ENCODE results near the gene GTF3C4.
"Not testable (repeated sequence)": the region's sequence is repeated elsewhere in the genome, so short reads cannot be mapped to it uniquely, and the experiment has no call there.

The GTF3C4 gene

DNA sequence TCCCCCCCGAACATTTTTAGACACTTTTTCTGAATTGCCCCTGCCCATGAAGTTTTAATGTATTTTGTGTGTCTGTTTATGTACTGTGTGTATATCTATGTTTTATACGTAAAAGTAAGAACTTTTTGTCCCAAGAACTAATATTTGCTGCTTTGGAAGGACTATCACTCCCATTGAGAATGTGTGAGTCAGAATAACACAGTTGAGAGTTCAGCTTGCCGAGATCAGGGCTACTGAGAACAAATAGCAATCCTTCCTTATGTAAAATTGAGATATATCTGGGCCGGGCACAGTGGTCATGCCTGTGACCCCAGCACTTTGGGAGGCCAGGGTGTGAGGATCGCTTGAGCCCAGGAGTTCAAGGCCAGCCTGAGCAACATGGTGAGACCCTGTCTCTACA lies 11.3 kb downstream of the GTF3C4 start:
- Histone ChIP-seq H3K36me3 (ENCODE audit: insufficient read depth, low read length) (peaks cover 88% of the 10 kb centered on the region), H3K27me3 (ENCODE audit: insufficient read depth, low read length) (no peaks in the 10 kb centered on the region), H3K4me1 (ENCODE audit: insufficient read depth, low read length) (no peaks in the 10 kb centered on the region), H2AFZ (ENCODE audit: low read depth, low read length) (no peak overlapping the region), H3K4me3 (ENCODE audit: low read length) (no peak overlapping the region), H3K9me3 (ENCODE audit: low read length) (peaks cover 3% of the 10 kb centered on the region)

DNA sequence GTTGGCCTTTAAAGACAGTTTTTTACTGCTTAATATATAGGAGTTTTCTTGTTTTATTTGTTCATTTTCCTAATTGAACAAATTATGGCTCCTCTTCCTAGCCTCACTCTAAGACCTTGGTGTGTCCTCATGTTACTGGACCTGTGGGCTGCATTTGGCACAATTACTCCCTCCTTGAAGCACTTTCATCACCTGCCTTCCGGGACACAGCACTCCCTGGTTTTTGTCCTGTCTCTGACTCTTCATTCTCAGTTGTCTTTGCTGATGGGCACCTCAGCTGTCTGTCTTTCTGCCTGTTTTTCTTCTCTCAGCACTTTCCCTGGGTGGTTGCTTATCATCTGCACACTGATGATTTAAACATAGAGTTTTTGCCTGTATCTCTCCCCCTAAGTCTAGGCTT lies 13.6 kb downstream of the GTF3C4 start:
- H3K36me3 ChIP-seq (ENCODE audit: insufficient read depth, low read length) = peaks cover 94% of the 10 kb centered on the region
- H3K27me3 ChIP-seq (ENCODE audit: insufficient read depth, low read length) = no peaks in the 10 kb centered on the region
- no peaks in the 10 kb centered on the region for H3K4me1 ChIP-seq (ENCODE audit: insufficient read depth, low read length)
- H3K9me3 ChIP-seq (ENCODE audit: low read length) = peaks cover 7% of the 10 kb centered on the region
- no peak overlapping the region for H2AFZ ChIP-seq (ENCODE audit: low read depth, low read length)
- H3K4me3 ChIP-seq (ENCODE audit: low read length) = no peak overlapping the region

DNA sequence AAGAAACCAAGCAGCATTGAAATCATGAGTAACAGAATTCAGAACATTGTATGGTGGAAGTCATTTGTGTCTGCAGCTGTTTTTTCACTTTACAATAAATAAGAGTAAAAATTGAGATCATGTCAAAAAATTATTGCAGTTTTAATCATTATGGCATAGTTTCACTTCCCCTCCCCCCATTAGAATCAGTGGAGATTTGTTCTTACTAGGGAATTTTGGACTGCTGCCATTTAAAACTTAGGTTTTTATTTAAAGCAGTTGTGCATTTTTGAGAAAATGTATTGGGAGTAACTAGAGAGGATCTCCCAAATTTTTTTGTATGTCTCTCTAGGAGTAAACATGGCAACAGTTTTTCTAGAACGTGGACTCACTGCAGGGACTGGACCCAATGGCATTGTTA lies 20.4 kb downstream of the GTF3C4 start:
- H3K4me1 ChIP-seq (ENCODE audit: insufficient read depth, low read length) = no peaks in the 10 kb centered on the region
- H2AFZ ChIP-seq (ENCODE audit: low read depth, low read length) = no peak overlapping the region
- no peaks in the 10 kb centered on the region for H3K27me3 ChIP-seq (ENCODE audit: insufficient read depth, low read length)
- H3K4me3 ChIP-seq (ENCODE audit: low read length) = no peak overlapping the region
- peaks cover 9% of the 10 kb centered on the region for H3K9me3 ChIP-seq (ENCODE audit: low read length)
- H3K36me3 ChIP-seq (ENCODE audit: insufficient read depth, low read length) = peaks cover 60% of the 10 kb centered on the region

DNA sequence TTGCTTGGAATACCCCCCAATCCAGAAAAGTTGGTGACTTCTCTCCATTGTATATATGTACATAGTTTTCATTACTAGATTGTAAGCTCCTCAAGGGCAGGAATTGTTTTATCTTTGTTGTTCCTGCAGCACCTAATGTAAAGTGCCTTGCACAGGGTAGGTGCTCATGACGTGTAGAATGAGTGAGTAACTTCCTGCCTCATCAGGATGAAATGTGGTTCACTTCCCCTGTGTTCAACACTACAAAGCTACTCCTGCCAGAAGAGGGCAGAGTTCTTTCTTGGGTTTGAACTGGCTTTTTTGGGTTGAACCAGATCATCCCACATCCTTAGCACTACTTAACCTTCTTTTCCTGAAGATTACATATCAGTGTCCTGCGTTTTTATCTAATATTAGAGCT lies 23.9 kb downstream of the GTF3C4 start:
- H2AFZ ChIP-seq (ENCODE audit: low read depth, low read length) = no peak overlapping the region
- peaks cover 5% of the 10 kb centered on the region for H3K9me3 ChIP-seq (ENCODE audit: low read length)
- no peaks in the 10 kb centered on the region for H3K27me3 ChIP-seq (ENCODE audit: insufficient read depth, low read length)

DNA sequence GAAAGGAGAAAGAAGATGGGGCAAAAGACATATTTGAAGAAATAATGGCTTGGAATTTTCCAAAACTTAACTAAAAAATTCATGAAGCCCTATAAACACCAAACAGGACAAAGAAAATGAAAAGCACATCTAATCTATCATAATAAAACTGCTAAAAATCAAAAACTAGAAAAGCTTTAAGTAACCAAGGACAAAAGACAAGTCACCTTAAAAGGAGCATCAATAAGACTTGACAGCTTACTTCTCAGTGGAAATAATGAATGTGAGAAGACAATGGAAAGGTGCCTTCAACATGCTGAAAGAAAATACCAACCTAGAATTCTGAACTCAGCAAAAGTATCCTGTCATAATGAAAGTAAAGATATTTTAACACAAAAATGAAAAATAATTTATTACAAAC lies 27.0 kb downstream of the GTF3C4 start:
- no peak overlapping the region for H3K4me3 ChIP-seq (ENCODE audit: low read length)
- H3K9me3 ChIP-seq (ENCODE audit: low read length) = no peaks in the 10 kb centered on the region
- no peaks in the 10 kb centered on the region for H3K27me3 ChIP-seq (ENCODE audit: insufficient read depth, low read length)
- H3K4me1 ChIP-seq (ENCODE audit: insufficient read depth, low read length) = no peaks in the 10 kb centered on the region
- H2AFZ ChIP-seq (ENCODE audit: low read depth, low read length) = no peak overlapping the region
- no peaks in the 10 kb centered on the region for H3K36me3 ChIP-seq (ENCODE audit: insufficient read depth, low read length)

More for the DNA sequence above, 23.9 kb downstream of the GTF3C4 start:
- Histone ChIP-seq H3K4me1 (ENCODE audit: insufficient read depth, low read length) (no peaks in the 10 kb centered on the region), H3K36me3 (ENCODE audit: insufficient read depth, low read length) (peaks cover 28% of the 10 kb centered on the region), H3K4me3 (ENCODE audit: low read length) (no peak overlapping the region)

DNA sequence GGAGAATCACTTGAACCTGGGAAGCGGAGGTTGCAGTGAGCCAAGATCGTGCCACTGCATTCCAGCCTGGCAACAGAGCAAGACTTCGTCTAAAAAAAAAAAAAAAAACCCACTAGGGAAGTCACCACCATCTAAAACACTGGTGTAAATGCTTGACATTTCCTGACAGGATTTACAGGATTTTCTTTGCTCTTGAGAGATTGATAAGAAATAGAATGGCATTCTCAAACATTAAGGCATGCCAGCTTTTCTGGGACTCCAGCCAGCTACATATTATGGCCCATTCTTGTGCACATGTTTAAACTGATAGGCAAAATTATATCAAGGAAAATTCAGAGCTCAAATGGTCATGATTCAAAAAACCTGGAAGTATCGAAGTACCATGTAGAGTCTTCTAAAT lies 28.7 kb downstream of the GTF3C4 start:
- Histone ChIP-seq H3K4me1 (ENCODE audit: insufficient read depth, low read length) (no peaks in the 10 kb centered on the region), H3K9me3 (ENCODE audit: low read length) (peaks cover 2% of the 10 kb centered on the region), H3K4me3 (ENCODE audit: low read length) (no peak overlapping the region), H2AFZ (ENCODE audit: low read depth, low read length) (no peak overlapping the region), H3K36me3 (ENCODE audit: insufficient read depth, low read length) (no peaks in the 10 kb centered on the region), H3K27me3 (ENCODE audit: insufficient read depth, low read length) (no peaks in the 10 kb centered on the region)

DNA sequence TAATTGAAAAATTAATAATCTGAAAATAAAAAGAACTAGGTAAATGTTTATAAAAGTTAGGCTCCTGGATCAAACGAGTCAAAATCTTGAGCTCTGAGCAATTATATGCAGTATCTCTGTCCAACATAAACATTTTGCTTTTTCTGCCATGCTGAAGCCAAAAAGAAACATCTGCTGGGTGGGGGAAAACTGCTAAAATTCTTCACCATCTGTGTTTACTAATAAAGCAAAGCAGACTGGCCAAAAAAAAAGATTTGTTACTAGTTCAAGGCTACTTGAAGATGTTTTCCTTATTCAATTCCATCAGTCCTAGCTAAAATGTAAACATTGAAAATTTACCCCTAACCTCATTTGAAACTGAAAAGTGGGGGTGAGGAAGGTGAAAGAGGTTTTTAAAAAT lies 29.7 kb downstream of the GTF3C4 start:
- Histone ChIP-seq H2AFZ (ENCODE audit: low read depth, low read length) (no peak overlapping the region), H3K27me3 (ENCODE audit: insufficient read depth, low read length) (no peaks in the 10 kb centered on the region), H3K36me3 (ENCODE audit: insufficient read depth, low read length) (no peaks in the 10 kb centered on the region), H3K4me1 (ENCODE audit: insufficient read depth, low read length) (no peaks in the 10 kb centered on the region), H3K9me3 (ENCODE audit: low read length) (peaks cover 2% of the 10 kb centered on the region), H3K4me3 (ENCODE audit: low read length) (no peak overlapping the region)

DNA sequence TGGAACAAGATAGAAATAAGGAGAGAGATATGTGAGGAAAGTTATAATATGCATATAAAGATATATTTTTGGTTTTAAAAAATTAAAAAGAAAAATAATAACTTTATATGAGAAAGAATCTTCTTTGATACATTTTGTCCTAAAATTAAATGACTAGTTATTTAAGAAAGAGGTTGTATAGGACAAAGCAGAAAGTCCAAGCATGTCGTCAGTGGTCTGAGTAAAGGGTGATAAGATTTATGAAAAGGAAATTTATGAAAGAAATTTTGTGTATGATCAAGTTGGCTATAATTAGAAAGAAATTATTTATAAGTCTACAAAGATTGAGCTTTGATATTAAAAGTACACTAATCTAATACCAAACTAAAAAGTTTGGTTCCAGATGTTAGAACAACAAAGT lies 32.0 kb downstream of the GTF3C4 start:
- no peak overlapping the region for H3K4me3 ChIP-seq (ENCODE audit: low read length)
- H2AFZ ChIP-seq (ENCODE audit: low read depth, low read length) = no peak overlapping the region
- H3K4me1 ChIP-seq (ENCODE audit: insufficient read depth, low read length) = no peaks in the 10 kb centered on the region
- no peaks in the 10 kb centered on the region for H3K27me3 ChIP-seq (ENCODE audit: insufficient read depth, low read length)
- no peaks in the 10 kb centered on the region for H3K36me3 ChIP-seq (ENCODE audit: insufficient read depth, low read length)
- peaks cover 2% of the 10 kb centered on the region for H3K9me3 ChIP-seq (ENCODE audit: low read length)

DNA sequence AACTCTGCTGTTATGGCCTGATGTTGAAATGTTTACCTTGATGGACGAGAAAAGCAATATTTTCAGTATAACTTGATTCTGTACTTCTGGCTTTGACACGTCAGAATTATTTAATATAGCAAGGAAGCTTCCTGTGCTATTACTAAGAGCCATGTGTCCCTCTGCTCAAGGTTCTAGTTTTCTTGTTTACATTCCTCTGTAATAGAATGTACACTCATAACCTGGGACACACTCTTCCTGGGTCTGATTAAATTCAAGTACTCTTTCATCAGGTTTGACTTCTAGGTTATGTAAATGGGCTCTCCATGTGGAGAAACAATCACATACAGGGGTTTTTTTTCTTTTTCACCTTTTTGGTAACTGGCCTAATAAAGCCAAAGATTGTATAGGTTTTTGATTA lies 33.1 kb downstream of the GTF3C4 start:
- no peaks in the 10 kb centered on the region for H3K27me3 ChIP-seq (ENCODE audit: insufficient read depth, low read length)
- no peak overlapping the region for H2AFZ ChIP-seq (ENCODE audit: low read depth, low read length)
- H3K9me3 ChIP-seq (ENCODE audit: low read length) = peaks cover 3% of the 10 kb centered on the region
- H3K4me1 ChIP-seq (ENCODE audit: insufficient read depth, low read length) = no peaks in the 10 kb centered on the region
- no peak overlapping the region for H3K4me3 ChIP-seq (ENCODE audit: low read length)
- no peaks in the 10 kb centered on the region for H3K36me3 ChIP-seq (ENCODE audit: insufficient read depth, low read length)

DNA sequence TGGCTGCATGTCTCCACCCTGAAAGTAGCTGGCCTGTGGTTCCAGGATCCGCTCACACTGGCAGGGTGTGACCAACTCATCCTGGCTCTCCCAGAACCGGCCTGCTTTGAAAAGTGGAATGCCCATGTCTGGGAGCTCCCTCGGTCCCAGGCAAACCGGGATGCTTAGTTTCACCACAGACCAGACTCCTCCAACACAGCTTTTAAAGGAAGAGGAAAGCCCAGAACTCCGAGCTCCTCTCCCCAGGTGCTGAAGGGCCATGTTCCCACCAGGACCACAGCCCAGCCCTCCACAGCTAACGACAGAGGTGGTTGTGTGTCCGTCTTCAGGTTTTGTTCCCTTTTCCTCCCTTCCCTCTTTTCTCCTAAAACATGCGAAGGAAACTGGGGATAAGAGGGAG lies 38.0 kb downstream of the GTF3C4 start:
- Histone ChIP-seq H3K9me3 (ENCODE audit: low read length) (peaks cover 2% of the 10 kb centered on the region), H2AFZ (ENCODE audit: low read depth, low read length) (no peak overlapping the region), H3K4me3 (ENCODE audit: low read length) (no peak overlapping the region), H3K4me1 (ENCODE audit: insufficient read depth, low read length) (no peaks in the 10 kb centered on the region), H3K27me3 (ENCODE audit: insufficient read depth, low read length) (no peaks in the 10 kb centered on the region), H3K36me3 (ENCODE audit: insufficient read depth, low read length) (no peaks in the 10 kb centered on the region)

DNA sequence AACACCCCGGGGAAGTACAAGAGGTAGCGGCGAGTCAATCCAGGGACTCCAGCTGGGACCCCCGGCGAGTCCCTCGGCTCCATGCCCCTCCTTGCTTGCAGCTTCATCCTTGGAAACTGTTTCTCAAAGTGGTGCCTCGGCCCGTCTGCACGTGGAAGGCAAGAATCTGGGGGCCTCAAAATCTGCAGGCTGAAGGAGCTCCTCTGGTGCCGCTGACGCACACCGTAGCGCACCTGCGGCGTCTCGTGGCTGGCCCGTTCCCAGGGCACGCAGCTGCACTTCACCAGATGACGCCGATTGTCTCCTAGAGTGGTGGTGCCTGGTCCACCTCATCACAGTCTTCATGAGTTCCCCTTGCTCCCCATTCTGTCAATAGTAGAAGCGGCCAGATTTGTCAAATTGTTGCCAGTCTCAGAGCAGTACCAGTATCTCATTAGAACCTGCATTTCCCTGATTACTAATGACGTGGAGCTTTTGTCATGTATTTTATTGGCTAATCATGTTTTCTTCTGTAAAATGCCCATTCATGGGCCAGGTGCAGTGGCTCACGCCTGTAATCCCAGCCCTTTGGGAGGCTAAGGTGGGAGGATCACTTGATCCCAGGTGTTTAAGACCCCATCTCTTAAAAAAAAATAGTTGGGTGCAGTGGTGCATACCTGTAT lies 38.6 kb downstream of the GTF3C4 start:
- peaks cover 2% of the 10 kb centered on the region for H3K9me3 ChIP-seq (ENCODE audit: low read length)
- no peak overlapping the region for H2AFZ ChIP-seq (ENCODE audit: low read depth, low read length)
- no peak overlapping the region for H3K4me3 ChIP-seq (ENCODE audit: low read length)
- no peaks in the 10 kb centered on the region for H3K27me3 ChIP-seq (ENCODE audit: insufficient read depth, low read length)
- H3K4me1 ChIP-seq (ENCODE audit: insufficient read depth, low read length) = no peaks in the 10 kb centered on the region
- H3K36me3 ChIP-seq (ENCODE audit: insufficient read depth, low read length) = no peaks in the 10 kb centered on the region

DNA sequence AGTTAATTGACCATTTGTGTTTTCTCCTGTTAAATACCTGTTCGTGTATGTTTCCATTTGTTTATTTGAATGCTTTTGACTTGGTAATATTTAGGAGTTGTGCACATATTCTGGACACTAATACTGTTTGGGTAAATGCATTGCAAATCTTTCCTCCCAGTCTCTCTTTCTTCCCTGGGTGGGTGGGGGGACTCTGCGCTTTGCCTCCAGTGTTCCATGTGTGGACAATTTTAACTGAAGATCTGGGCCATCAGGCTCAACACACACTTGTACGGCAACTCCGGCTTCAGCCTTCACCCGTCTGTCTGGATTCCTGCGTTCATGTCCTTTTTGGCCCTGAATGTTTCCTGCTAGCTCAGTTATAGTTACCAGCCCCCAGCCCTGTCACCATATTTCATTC lies 40.1 kb downstream of the GTF3C4 start:
- Histone ChIP-seq H3K27me3 (ENCODE audit: insufficient read depth, low read length) (no peaks in the 10 kb centered on the region), H3K36me3 (ENCODE audit: insufficient read depth, low read length) (no peaks in the 10 kb centered on the region)

DNA sequence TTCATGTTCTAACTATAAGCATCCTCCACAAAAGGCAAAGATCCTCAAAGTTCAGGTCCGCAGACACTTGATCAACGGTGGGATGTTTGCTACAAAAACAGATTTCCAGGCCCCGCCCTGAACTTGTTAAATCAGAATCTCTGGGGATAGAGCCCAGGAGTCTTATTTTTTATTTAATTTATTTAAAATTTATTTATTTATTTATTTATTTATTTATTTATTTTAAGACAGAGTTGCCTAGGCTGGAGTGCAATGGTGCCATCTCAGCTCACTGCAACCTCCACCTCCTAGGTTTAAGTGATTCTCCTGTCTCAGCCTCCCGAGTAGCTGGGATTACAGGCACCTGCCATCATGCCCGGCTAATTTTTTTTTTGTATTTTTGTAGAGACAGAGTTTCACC lies 40.9 kb downstream of the GTF3C4 start:
- not testable (repeated sequence) for H3K36me3 ChIP-seq (ENCODE audit: insufficient read depth, low read length); H3K4me3 ChIP-seq (ENCODE audit: low read length); H3K4me1 ChIP-seq (ENCODE audit: insufficient read depth, low read length); H2AFZ ChIP-seq (ENCODE audit: low read depth, low read length); H3K27me3 ChIP-seq (ENCODE audit: insufficient read depth, low read length); H3K9me3 ChIP-seq (ENCODE audit: low read length)

More for the DNA sequence above, 40.1 kb downstream of the GTF3C4 start:
- H3K9me3 ChIP-seq (ENCODE audit: low read length) = peaks cover 2% of the 10 kb centered on the region
- H3K4me3 ChIP-seq (ENCODE audit: low read length) = no peak overlapping the region
- H3K4me1 ChIP-seq (ENCODE audit: insufficient read depth, low read length) = no peaks in the 10 kb centered on the region
- no peak overlapping the region for H2AFZ ChIP-seq (ENCODE audit: low read depth, low read length)

DNA sequence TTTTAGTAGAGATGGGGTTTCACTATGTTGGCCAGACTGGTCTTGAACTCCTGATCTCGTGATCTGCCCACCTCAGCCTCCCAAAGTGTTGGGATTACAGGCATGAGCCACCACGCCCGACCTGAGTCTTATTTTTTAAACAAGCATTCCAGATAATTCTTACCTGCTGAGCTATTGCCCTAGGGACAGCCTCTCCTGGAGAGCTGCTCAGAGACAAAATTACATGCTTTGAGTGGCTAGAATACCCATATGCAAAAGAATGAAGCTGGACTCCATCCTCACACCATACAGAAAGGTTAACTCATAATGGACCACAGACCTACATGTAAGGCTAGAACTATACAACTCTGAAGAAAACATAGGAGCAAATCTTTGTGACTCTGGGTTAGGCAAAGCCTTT lies 41.6 kb downstream of the GTF3C4 start:
- no peak overlapping the region for H2AFZ ChIP-seq (ENCODE audit: low read depth, low read length)
- H3K9me3 ChIP-seq (ENCODE audit: low read length) = peaks cover 2% of the 10 kb centered on the region
- no peak overlapping the region for H3K4me3 ChIP-seq (ENCODE audit: low read length)
- H3K36me3 ChIP-seq (ENCODE audit: insufficient read depth, low read length) = no peaks in the 10 kb centered on the region
- no peaks in the 10 kb centered on the region for H3K27me3 ChIP-seq (ENCODE audit: insufficient read depth, low read length)
- H3K4me1 ChIP-seq (ENCODE audit: insufficient read depth, low read length) = no peaks in the 10 kb centered on the region
